Loucy (cell line): ENCODE data around the gene SLC24A2.

ENCODE experiments used
- H2AFZ ChIP-seq: fragments of 200-600 bp; sonication (generic); 2 replicates; pipeline ENCODE4 v1.6.0; 2016; ENCODE audit warnings: antibody characterized with exemption, mild to moderate bottlenecking, low read length, moderate library complexity
- H3F3A ChIP-seq: fragments of 200-600 bp; 2 replicates; pipeline ENCODE4 v1.6.0; 2016; ENCODE audit warnings: antibody characterized with exemption, low read depth, mild to moderate bottlenecking
- H3K27me3 ChIP-seq: fragments of 200-600 bp; sonication (generic); 2 replicates; pipeline ENCODE4 v1.6.1; 2014; ENCODE audit warnings: low read length, mild to moderate bottlenecking; ENCODE audit not compliant: insufficient read depth, poor library complexity, severe bottlenecking
- H3K36me3 ChIP-seq: fragments of 200-600 bp; sonication (generic); 2 replicates; pipeline ENCODE4 v1.6.1; 2016; ENCODE audit warnings: low read length; ENCODE audit not compliant: insufficient read depth
- H3K4me1 ChIP-seq: fragments of 200-600 bp; sonication (generic); 2 replicates; pipeline ENCODE4 v1.5.1; 2014; ENCODE audit warnings: low read length, mild to moderate bottlenecking; ENCODE audit not compliant: insufficient read depth, poor library complexity, severe bottlenecking
- H3K4me2 ChIP-seq: fragments of 200-600 bp; sonication (generic); 2 replicates; pipeline ENCODE4 v1.6.0; 2014; ENCODE audit warnings: antibody characterized with exemption, low read length, low read depth, mild to moderate bottlenecking; ENCODE audit not compliant: poor library complexity, severe bottlenecking
- H3K4me3 ChIP-seq: fragments of 200-600 bp; sonication (generic); 2 replicates; pipeline ENCODE4 v1.5.1; 2014; ENCODE audit warnings: low read length, mild to moderate bottlenecking, mixed read lengths; ENCODE audit not compliant: poor library complexity, severe bottlenecking
- H3K79me2 ChIP-seq: fragments of 200-600 bp; sonication (generic); 2 replicates; pipeline ENCODE4 v1.6.1; 2014; ENCODE audit warnings: low read length; ENCODE audit not compliant: insufficient read depth
- H3K9ac ChIP-seq: fragments of 200-600 bp; sonication (generic); 2 replicates; pipeline ENCODE4 v1.6.0; 2014; ENCODE audit warnings: mild to moderate bottlenecking, low read depth, low read length, moderate library complexity; ENCODE audit not compliant: poor library complexity, severe bottlenecking
- H3K9me2 ChIP-seq: fragments of 200-600 bp; sonication (generic); replicated peaks from 2 replicates; pipeline ENCODE4 v1.6.1; 2016; ENCODE audit warnings: low read depth, low read length, mixed read lengths
- H3K9me3 ChIP-seq: fragments of 200-600 bp; sonication (generic); 2 replicates; pipeline ENCODE4 v1.6.1; 2014; ENCODE audit warnings: mild to moderate bottlenecking, antibody characterized with exemption, low read length, low read depth; ENCODE audit not compliant: insufficient read depth
- H4K20me1 ChIP-seq: fragments of 200-600 bp; sonication (generic); 2 replicates; pipeline ENCODE4 v1.6.0; 2014; ENCODE audit warnings: antibody characterized with exemption, low read length, mild to moderate bottlenecking; ENCODE audit not compliant: insufficient read depth, poor library complexity, severe bottlenecking
- EZH2phosphoT487 ChIP-seq: fragments of 200-600 bp; IDR thresholded peaks from 2 replicates; pipeline ENCODE4 v1.6.1; 2018; ENCODE audit warnings: antibody characterized with exemption, mild to moderate bottlenecking, moderate library complexity, borderline replicate concordance
- TF ChIP-seq, protein P1 (sequence below): fragments of 200-600 bp; sonication (generic); conservative IDR thresholded peaks from 2 replicates; pipeline ENCODE4 v1.5.1; 2014; ENCODE audit warnings: mild to moderate bottlenecking, antibody characterized with exemption, low read length

SLC24A2 gene

DNA sequence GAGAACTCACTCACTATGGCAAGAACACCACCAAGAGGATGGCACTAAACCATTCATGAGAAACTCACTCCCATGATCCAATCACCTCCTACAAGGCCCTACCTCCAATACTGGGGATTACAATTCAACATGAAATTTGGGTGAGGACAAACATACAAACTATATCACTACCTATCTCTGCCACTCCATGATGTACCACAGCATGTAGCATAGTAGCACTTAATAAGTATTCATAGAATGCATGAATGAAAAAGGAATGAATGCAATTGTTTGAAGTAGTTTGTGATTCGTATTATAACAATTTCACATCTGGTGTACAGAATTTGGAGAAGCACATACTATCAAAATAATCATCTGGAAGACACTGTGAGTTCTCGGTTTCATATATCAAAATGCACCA, 27.9 kb upstream of the SLC24A2 start:
- H3K4me2 ChIP-seq = no peak overlapping the region
- H3K9ac ChIP-seq = no peak overlapping the region
- no peaks in the 10 kb centered on the region for H3K9me3 ChIP-seq
- no peaks in the 10 kb centered on the region for H3K4me1 ChIP-seq
- no peaks in the 10 kb centered on the region for H3K36me3 ChIP-seq
- no peak overlapping the region for H3K4me3 ChIP-seq
- no peaks in the 10 kb centered on the region for H4K20me1 ChIP-seq
- H3K9me2 ChIP-seq = no peaks in the 10 kb centered on the region
- H2AFZ ChIP-seq = no peak overlapping the region
- TF ChIP-seq EZH2phosphoT487 = no peak
- TF ChIP-seq, protein P1, sequence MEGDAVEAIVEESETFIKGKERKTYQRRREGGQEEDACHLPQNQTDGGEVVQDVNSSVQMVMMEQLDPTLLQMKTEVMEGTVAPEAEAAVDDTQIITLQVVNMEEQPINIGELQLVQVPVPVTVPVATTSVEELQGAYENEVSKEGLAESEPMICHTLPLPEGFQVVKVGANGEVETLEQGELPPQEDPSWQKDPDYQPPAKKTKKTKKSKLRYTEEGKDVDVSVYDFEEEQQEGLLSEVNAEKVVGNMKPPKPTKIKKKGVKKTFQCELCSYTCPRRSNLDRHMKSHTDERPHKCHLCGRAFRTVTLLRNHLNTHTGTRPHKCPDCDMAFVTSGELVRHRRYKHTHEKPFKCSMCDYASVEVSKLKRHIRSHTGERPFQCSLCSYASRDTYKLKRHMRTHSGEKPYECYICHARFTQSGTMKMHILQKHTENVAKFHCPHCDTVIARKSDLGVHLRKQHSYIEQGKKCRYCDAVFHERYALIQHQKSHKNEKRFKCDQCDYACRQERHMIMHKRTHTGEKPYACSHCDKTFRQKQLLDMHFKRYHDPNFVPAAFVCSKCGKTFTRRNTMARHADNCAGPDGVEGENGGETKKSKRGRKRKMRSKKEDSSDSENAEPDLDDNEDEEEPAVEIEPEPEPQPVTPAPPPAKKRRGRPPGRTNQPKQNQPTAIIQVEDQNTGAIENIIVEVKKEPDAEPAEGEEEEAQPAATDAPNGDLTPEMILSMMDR = no peak
- H3F3A ChIP-seq = no peaks in the 10 kb centered on the region
- no peaks in the 10 kb centered on the region for H3K27me3 ChIP-seq
- no peaks in the 10 kb centered on the region for H3K79me2 ChIP-seq

DNA sequence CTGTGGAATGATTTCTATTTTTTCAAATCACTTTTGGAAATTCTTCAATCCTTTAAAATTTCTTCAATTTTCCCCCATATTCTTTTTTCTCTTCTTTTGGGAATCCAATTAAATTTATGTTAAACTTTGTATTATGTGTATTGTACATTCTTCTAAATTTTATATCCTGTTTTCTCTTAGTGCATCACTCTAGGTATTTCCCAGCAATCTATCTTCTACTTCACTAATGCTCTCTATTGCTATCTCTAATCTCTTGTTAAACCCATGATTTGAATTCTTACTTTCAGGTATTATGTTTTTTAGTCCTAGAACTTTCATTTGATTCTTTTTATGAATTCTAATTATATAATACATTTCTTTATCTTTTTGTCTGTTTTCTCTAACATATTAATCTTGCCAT, 23.4 kb upstream of the SLC24A2 start:
- Histone ChIP-seq H3K9ac (no peak overlapping the region), H3K27me3 (no peaks in the 10 kb centered on the region), H3K9me3 (no peaks in the 10 kb centered on the region), H3K36me3 (no peaks in the 10 kb centered on the region), H4K20me1 (no peaks in the 10 kb centered on the region), H3F3A (no peaks in the 10 kb centered on the region), H3K79me2 (no peaks in the 10 kb centered on the region), H3K4me1 (no peaks in the 10 kb centered on the region), H3K9me2 (no peaks in the 10 kb centered on the region), H3K4me2 (no peak overlapping the region), H3K4me3 (no peak overlapping the region), H2AFZ (no peak overlapping the region)
- TF ChIP-seq, protein P1 = no peak
- no peak for TF ChIP-seq EZH2phosphoT487

DNA sequence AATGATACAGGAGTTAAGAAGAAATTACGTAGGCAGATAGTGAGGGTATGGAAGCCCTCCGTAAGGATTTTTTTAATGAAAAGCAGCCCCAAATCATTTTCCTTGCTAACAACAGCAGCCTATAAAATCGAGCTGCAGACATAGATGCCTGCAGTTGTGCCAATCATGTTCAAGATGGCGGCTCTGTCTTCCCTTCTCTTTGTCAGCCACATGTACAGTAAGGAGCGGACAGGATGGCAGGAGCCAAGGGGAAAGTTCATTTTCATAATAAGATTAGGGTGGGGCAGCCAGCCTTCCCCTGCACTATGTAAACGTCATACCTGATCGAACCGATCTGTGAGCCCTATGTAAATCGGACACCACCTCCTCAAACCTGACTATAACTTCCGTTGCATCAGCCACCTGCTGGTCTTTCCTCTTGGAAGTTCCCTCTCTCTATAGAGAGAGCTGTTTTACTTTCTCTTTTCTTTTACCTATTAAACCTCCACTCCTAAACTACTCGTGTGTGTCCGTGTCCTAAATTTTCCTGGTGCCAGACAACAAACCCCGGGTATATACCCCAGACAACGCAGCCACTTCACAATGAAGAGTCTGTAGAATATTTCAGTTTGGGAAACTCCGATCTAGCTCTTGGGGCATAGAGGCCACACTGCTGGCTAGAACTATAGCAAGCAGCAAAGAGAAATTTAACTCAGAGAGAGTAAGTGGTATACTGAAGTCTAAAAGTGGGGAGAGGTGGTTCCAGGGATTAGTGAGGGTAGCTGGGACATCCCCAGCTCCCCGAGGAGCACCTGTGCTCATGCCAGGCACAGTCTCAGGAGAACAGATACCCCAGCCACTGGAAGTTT, 20.8 kb upstream of the SLC24A2 start:
- H3K9me3 ChIP-seq = no peaks in the 10 kb centered on the region
- H3F3A ChIP-seq = no peaks in the 10 kb centered on the region
- H3K36me3 ChIP-seq = no peaks in the 10 kb centered on the region
- no peaks in the 10 kb centered on the region for H3K4me1 ChIP-seq
- no peak overlapping the region for H2AFZ ChIP-seq
- H3K4me3 ChIP-seq = no peak overlapping the region
- no peak overlapping the region for H3K9ac ChIP-seq
- no peak overlapping the region for H3K4me2 ChIP-seq
- H3K79me2 ChIP-seq = no peaks in the 10 kb centered on the region
- no peaks in the 10 kb centered on the region for H3K9me2 ChIP-seq
- TF ChIP-seq EZH2phosphoT487 = no peak
- TF ChIP-seq, protein P1 = no peak
- no peaks in the 10 kb centered on the region for H3K27me3 ChIP-seq
- H4K20me1 ChIP-seq = no peaks in the 10 kb centered on the region
